Measurements from ENCODE around the gene DDX19B.
"Not testable (repeated sequence)": the region's sequence is repeated elsewhere in the genome, so short reads cannot be mapped to it uniquely, and the experiment has no call there.

DDX19B gene

DNA sequence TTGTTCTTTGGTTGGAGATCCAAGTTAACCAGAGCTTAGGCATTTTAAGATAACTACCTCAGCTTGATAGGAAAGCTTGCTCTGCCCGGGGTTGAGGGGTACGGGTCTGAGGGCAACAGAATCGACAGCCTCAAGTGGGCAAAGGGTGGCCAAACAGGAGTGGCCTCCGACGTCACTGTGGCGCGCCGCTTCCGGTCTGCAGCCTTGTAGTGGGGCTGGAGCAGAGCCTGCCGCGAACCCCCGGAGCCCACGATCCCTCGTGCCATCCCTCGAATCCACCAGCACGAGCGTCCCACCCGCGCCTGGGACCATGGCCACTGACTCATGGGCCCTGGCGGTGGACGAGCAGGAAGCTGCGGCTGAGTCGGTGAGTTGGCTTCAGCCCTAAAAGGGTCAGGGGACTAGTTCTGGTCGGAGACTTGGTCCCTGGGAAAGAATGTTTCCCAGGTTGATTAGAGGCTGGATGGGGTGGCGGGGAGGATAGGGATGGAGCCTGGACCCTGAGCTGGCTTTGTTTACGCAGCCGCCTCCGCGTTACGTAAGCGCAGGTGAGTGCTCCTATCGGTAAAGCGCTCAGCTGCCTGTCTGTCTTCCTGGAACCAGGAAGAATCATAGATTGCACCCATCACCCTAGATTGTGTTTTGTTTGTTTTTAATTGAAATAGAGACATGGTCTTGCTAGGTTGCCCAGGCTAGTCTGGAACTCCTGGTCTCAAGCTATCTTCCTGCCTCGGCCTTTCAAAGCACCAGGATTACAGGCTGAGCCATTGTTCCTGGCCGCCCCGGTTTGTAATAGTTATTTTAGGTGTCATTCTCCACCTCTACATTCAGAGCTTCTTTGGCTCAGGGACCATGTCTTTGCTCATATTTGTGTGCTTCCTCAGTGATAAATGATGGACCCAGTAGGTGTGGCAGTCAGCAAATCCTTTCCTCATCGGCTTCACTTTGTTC, at the start of gene DDX19B:
Gene DDX19B (plus strand): TSS at position 199 of the 951 bp plus-strand sequence. CDS start 112 bp downstream, at position 311.
- peak; percentile 77 for DNase-seq (ENCODE audit: low spot score)

DNA sequence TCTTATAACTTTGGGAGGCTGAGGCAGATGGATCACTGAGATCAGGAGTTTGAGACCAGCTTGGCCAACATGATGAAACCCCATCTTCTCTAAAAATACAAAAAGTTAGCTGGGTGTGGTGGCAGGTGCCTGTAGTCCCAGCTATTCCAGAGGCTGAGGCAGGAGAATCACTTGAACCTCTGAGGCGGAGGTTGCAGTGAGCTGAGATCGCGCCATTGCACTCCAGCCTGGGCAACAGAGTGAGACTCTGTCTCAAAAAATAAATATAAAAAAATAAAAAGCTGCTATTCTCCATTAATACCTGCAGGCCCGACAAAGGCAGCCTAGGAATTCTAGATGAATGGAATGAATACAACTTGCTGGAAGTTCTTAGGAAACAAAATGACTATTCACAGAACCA, 49.3 kb upstream of the DDX19B start:
- DNase-seq (ENCODE audit: low spot score) = not testable (repeated sequence)

DNA sequence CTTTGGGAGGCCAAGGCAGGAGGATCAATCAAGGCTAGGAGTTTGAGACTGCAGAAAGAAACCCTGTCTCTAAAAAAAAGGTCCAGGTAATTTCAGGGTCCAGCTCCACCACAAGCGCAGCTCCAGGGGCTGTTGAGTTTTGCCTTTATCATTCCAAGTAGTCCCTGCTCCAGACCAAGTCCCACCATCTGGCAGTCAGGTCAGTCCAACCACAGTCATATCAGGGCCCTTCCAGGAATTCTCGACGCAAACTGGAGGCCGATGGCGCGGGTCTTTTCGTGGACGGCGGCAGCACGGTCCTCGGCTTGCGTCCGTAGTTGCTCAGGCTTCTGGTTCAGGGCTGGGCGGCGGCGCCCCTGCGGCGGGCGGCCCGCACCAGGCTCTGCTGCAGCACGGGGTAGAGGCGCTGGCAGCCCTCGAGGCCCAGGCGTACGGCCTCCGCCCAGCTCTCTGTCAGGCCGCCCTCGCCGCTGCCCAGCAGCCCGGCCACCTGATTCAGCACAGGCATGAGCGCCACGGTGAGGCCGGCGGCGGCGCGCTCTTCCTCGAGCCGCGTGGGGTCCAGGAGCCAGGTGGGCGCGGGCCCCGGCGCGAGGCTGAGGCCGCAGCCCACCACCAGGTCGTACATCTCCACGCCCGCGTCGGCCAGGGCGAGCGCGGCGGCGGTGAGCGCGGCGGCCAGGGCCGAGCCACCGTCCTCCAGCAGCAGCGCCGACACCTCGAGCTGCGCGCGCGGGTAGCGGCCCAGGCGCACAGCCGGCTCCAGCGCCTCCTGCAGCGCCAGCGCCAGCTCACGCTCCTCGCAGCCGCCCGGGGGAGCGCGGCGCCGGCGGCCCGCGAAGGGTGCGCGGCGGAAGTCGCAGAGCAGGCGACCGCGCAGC, 48.0 kb upstream of the DDX19B start:
- DNase-seq (ENCODE audit: low spot score) = peak; percentile 59

DNA sequence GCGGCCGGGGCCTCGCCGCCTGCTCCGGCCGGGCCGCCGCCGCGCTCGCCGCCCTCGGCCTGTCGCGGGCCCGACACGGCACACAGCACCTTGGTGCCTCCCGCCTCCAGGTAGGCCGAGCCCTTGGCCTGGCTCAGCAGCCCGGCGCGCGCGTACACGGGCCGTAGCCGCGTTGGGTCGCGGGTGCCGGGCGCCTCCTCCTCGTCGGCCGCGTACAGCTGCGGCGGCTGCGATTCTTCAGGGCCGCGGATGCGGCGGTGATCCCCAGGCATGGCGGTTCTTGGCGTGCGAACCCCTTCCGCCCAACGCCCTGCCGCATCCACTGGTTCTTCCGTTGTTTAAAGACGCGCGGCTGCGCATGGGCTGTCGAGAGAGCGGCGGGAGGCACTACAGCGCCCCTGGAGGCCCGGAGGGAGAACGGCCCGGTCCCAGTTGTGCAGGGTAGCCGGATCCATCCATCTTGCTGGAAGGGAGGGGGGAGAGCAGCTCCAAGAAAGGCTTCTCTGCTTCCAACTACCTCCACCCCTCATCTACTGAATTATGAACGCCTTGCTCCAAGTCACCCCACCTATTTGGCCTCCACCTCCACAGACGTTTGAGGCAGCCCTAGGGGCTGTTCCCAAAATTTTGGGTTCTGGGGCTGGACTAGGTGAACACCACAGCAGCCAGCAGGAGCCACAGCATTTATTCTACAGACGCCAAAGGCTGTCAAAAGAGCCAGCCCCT, 47.2 kb upstream of the DDX19B start, which contains the start of gene EXOSC6:
Gene EXOSC6 (minus strand): TSS at position 312 of the 726 bp plus-strand sequence. CDS start 40 bp downstream, at position 272.
- DNase-seq (ENCODE audit: low spot score) = peak; percentile 93

DNA sequence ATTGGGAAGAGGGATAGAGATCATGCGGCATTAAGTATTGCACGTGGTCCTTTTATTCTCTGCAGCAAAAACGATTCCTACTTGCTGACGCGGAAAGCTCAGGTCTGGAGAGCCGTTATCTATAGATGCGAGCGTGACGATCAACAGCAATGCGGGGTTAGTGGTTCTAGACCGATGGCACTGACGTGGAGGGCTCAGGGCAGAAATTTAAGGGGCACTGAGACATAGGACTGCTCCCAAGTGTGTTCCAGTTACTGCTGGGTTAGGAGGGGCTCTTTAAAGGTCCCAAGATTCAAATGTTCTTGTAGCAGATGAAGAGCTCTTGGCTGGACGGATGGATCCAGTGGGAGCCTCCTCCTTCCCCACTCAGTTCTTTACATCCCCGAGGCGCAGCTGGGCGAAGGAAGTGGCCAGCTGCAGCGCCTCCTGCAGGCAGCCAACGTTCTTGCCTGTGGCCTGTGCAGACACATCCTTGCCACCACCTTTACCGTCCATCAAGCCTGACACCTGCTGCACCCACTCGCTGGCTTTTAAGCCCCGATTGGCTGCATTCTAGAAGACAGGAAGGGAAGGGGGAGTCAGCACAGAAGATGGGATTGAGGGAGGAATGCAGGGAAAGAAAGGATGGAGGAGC, 46.5 kb upstream of the DDX19B start:
- DNase-seq (ENCODE audit: low spot score) = no peak

DNA sequence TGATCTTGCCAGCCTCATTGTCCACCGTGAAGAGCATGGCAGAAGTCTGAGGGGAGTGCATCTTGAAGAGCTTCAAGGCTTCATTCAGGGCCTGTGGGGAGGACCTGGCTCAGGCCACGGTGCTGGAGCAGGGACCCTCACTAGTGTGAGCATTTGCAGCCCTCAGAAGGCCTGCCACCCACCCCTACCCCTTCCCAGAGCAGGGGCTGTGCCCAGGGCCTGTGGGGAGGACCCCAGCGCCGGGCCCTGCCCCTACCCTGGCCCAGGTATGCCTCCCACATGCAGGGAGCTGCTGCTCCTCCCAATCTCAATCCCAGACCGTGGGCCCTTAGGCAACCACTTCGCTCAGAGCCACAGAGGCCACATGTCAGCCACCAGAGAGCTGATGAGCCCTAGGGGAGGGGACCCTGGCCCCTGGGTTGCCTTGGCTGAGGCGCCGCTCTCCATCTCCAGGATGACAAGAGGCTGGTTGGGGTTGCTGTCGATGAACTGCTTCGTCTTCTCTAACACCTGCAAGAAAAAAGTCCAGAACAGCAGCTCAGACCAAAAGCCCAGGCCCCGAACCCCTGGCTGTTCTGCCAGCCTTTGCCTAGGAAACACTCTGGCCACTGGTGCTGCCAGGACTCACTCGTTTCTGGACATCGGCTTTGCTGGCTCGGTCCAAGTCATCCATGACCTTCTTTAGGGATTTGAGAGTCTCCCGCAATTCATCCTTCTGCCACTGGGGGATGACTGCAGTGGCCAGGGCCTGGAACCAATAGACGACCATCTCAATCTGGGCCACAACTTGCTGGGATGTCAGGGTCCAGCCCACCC, 45.5 kb upstream of the DDX19B start:
- peak; percentile 66 for DNase-seq (ENCODE audit: low spot score)

DNA sequence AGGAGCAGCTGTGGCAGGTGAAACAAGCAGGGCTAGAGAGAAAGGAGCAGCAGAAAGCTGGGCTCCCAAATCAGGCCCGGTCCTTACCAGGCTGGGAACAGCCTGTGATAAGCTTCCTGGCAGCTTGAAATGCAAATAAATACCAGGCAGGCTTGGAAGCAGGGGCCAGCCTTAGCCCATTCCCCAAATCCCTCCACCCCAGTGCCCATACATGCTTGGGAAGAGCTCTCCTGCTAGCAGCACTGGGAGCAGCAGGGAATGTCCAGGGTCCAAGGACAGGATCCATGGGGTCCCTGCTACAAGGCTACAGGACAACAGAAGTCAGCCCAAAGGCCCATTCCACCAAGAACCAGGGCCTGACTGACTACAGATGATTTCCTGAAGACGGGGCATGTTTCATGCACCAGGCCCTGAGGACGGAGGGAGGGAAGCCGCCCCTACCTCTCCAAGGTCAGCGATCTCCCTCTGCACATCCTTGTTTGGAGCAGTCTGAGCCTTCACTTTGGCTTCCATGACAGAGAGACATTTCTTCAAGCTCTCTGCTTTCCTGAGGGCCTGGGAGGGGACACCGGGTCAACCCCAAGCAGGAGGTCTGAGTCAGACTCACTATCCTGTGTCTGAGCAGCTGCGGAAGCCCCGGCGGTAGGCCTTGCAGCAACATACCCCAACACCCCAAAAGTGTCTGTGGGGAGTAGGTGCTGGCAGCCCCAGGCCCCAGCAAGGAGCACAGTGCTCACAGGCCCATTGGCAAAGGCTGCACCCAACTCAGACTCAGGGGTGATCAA, 44.6 kb upstream of the DDX19B start:
- no peak for DNase-seq (ENCODE audit: low spot score)

DNA sequence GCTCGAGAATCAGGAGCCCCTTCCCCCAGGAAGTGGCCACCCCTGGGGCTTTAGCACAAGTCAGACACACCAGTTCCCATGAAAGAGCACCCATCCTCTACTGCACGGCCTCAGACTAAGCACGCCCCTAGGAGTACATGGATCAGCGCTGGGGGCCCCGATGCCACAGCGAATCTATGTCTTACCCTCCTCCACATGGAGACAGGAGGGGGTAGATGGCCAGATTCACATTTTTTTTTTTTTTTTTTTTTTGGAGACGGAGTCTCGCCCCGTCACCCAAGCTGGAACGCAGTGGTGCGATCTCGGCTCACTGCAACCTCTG, 44.1 kb upstream of the DDX19B start:
- no peak for DNase-seq (ENCODE audit: low spot score)

DNA sequence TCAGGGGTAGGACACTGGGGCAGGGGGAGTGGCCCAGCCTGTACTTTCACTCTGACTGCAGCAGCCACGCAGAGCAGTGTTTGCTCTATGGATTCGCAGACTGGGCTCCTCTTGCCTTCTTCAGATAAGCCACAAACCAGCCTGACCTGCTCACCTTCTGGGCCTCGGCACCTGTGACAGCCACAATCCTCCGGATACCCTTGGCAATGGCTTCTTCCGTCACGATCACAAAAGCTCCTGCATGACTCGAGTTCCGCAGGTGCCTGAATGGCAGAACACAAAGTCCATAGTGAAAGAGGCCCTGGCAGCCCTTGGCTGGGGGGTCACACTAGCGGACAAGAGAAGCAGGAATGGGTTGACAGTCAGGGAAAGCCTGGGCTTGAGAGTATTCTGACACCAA, 43.4 kb upstream of the DDX19B start:
- DNase-seq (ENCODE audit: low spot score) = no peak

DNA sequence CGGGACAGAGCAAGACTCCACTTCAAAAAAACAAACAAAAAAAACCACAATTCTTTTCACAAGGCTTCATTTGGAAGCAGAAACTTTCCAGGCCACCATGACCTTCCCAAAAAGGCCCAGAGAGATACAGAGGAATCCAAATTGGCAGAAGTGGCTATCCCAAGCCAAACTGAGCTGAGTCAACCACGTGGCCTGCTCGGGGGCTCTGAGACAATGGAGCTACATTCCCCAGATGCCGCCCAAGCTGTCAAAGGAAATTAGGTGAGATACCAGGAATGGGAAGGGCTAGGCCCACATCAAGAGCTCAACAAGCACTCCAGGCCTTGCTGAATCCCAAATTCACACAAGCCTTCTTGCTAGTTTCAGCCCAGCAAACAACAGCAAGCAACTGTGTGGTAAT, 41.6 kb upstream of the DDX19B start:
- DNase-seq (ENCODE audit: low spot score) = no peak

DNA sequence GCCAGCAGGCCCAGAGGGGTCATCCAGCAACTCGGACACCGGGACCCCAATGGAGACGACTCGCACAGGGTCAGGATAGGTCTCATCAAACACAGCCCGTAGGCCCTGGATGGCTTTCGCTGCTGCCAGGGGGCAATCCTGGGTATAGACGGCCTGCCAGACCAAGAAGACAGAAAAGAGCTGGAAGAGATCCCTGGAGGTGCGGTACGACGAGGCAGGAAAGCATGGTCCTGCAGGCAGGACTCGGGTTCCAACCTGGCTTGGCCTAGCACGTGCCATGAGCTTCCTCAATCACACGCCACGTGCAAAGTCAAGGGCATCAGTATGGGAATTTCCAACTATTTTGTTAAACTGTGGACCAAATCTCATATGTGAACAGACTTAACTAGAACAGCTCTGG, 40.9 kb upstream of the DDX19B start:
- no peak for DNase-seq (ENCODE audit: low spot score)

DNA sequence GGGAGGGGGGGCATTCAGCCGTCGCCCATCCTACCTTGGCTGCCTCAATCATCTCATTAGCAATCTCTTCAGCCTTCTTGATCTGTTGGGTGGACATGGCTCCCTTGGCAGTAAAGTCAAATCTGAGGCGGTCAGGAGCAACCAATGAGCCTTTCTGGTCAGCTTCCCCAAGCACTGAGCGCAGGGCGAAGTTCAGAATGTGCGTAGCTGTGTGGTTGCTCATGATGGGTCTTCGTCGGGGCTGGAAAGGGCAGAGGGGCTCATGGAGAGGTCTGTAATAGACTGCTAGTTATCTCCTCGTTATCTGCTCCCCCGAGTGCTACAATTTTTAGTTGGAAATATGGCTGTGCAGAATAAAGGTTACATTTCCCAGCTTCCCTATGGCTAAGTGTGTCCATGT, 40.0 kb upstream of the DDX19B start:
- DNase-seq (ENCODE audit: low spot score) = no peak

DNA sequence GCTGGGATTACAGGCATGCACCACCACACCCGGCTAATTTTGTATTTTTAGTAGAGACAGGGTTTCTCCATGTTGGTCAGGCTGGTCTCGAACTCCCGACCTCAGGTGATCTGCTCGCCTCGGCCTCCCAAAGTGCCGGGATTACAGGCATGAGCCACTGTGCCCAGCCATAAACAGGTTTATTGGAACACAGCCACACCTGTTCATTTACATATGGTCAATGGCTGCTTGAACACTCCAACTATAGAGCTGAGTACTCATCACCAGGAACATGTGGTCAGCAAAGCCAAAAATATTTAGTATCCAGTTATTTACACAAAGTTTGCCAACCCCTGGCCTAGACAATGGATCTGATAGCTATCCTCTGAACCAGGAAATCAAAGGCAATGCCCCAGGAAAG, 39.1 kb upstream of the DDX19B start:
- not testable (repeated sequence) for DNase-seq (ENCODE audit: low spot score)

DNA sequence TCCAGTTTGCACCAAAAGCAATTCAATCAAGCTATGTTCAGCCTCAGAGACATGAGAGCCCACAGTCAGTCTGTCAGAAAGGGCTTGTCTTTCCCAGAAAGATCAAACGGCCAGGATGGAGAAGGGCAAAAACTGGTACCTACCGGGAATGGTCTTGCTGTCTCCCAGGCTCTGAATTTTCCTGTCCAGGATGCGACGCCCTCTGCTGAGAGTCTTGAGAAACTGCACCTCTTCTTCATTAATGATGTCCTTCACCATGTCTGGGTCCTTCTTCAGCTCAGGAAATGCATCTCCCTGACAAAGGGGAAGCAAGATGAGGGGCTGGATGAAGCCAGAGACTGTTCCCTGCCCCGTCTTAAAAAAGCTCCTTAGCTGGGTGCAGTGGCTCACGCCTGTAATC, 31.5 kb upstream of the DDX19B start:
- DNase-seq (ENCODE audit: low spot score) = peak; percentile 60

DNA sequence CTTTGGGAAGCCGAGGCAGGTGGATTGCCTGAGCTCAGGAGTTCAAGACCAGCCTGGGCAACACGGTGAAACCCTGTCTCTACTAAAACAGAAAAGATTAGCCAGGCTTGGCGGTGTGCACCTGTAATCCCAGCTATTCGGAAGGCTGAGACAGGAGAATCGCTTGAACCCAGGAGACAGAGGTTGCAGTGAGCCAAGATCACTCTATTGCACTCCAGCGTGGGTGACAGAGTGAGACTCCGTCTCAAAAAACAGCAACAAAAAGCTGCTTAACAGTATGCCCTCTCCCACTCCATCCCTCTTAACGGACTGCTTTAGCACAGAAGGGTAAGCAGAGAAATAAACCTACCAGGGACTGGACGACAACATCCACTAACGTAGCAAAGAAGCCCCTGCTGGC, 31.1 kb upstream of the DDX19B start:
- not testable (repeated sequence) for DNase-seq (ENCODE audit: low spot score)

DNA sequence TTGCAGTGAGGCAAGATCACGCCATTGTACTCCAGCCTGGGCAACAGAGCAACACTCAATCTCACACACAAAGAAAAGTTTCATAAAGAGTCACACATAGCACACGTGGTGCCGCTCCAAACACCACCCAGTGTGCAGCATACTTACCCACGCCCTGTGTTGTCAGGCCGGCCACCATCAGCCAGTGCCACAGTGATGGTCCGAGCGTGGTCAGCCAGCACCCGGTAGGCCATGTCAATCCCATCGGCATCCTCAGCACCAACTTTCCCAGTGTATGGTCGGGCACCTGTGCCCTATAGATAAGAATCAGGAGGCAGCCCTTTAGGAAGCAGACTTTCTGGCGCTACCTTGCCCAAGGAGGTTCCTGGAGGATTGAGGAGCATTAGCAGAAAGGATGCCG, 29.5 kb upstream of the DDX19B start:
- DNase-seq (ENCODE audit: low spot score) = no peak

DNA sequence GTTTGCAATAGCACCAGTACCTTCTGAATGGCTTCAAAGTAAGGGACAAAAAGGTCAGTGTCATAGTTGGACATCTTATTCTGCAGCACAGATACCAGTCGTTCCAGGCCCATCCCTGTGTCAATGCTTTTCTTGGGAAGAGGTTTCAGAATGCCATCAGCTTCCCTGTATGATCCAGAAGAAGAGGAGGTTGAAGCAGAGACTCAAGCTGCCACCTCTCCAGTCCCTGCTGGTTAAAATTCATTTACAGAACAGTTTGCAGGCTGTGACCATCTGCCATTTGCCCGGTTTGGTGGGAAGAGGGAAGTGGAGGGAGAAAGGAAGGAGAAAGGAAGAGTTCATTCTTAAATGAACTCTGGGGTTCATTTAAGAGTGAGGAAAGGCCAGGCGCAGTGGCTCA, 28.8 kb upstream of the DDX19B start:
- no peak for DNase-seq (ENCODE audit: low spot score)

DNA sequence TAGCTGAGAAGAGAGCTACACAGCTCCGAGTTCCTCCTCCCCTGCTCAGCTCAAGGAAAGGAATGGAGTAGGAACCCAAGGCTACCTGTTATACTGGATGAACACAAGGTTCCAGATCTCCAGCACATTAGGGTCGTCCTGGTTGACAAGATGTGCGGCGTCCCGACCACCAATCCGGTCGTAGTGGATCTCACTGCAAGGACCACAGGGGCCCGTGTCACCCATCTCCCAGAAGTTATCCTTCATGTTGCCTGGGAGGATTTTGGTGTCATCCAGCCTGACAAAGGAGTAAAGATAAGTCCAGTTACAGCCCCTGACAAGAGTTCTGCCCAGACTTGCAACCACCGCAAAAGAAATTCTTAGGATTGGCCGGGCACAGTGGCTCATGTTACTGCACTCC, 27.3 kb upstream of the DDX19B start:
- DNase-seq (ENCODE audit: low spot score) = no peak

DNA sequence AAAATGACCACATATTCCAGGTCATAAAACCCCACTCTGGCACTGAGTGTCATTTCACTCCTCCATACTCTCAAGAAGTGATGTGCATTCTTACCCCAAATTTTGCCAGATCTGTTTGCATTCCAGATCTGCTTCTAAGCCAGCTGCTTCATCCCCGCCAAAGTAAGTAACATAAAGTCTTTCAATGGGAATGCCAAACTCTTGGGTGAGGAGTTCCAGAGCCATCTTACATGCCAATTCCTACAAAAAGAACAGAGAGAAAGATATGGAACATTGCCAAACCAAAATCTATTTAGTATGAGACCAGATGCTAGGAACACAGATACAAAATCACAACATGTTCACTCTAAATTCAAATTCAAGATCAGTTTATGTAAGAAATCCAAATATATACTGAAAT, 22.6 kb upstream of the DDX19B start:
- no peak for DNase-seq (ENCODE audit: low spot score)

All from hepatic stellate cell (primary cell).